SH-SY5Y (cell line): ENCODE measurements around the gene GIT1.

Experiments used
- GATA2 ChIP-seq: IDR thresholded peaks from 2 replicates; pipeline ENCODE4 v1.6.1; 2011; ENCODE audit warnings: mild to moderate bottlenecking, low read depth, low read length
- GATA3 ChIP-seq: IDR thresholded peaks from 2 replicates; pipeline ENCODE4 v1.6.1; 2011; ENCODE audit warnings: low read depth, mild to moderate bottlenecking, low read length, moderate library complexity

GRCh38 chr17:29590411-29591145 lies 1.1 kb upstream of the GIT1 start:
- no peak for TF ChIP-seq GATA3
- TF ChIP-seq GATA2 = no peak
